ENCODE data around the gene SF3B3.

DNA sequence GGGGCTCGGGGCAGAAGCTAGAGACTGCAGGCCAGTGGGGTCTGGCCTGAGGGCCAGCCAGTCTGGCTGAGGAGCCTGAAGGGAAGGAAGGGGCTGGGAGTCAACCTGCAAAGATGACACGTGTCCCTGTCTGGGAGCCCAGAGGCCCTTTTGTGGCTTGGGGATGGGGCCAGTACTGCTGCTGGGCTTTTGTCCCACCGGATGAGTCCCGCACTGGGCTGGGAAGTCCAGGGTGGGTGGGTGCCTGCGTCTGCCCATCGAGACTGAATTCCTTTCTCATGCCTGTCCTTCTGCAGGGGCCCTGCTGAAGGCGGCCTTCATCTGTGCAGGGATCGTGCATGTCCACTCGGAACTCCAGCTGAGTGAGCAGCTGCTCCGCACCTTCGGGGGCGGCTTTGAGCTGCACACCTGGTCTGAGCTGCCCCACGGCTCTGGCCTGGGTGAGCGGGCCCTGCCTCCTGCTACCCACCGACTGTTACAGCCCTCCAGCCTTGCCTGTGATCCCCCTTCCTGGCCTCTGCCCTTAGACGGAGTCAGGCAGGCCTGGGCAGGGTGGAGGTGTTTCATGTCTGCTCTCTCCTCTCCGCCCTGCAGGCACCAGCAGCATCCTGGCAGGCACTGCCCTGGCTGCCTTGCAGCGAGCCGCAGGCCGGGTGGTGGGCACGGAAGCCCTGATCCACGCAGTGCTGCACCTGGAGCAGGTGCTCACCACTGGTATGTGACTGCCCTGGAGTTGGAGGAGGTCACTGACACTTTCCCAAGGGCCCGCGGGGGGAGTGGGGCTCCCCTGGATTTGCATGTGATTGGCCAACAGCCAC, 48.4 kb upstream of the SF3B3 start:
- no peak for TF ChIP-seq POLR2A (IDR thresholded peaks at IDR 0.05)
- TF ChIP-seq, protein P1, sequence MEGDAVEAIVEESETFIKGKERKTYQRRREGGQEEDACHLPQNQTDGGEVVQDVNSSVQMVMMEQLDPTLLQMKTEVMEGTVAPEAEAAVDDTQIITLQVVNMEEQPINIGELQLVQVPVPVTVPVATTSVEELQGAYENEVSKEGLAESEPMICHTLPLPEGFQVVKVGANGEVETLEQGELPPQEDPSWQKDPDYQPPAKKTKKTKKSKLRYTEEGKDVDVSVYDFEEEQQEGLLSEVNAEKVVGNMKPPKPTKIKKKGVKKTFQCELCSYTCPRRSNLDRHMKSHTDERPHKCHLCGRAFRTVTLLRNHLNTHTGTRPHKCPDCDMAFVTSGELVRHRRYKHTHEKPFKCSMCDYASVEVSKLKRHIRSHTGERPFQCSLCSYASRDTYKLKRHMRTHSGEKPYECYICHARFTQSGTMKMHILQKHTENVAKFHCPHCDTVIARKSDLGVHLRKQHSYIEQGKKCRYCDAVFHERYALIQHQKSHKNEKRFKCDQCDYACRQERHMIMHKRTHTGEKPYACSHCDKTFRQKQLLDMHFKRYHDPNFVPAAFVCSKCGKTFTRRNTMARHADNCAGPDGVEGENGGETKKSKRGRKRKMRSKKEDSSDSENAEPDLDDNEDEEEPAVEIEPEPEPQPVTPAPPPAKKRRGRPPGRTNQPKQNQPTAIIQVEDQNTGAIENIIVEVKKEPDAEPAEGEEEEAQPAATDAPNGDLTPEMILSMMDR (IDR thresholded peaks at IDR 0.05), result no peak
